HG03521 (cell line): ENCODE data around the gene CCDC24.

Source experiments
- ATAC-seq: cut with Tn5 transposase; IDR thresholded peaks from one replicate; pipeline ENCODE4 v1.9.1; 2021; ENCODE audit warnings: mild to moderate bottlenecking, moderate library complexity; ENCODE audit not compliant: unreplicated experiment

The CCDC24 gene

GRCh38 chr1:43995984-43996732, 4.8 kb downstream of the CCDC24 start:
- no peak for ATAC-seq

GRCh38 chr1:43996733-43997115, 5.3 kb downstream of the CCDC24 start:
- ATAC-seq, result no peak

GRCh38 chr1:43997295-43997999, 6.0 kb downstream of the CCDC24 start:
- ATAC-seq, result no peak

GRCh38 chr1:43998000-43998378, 6.6 kb downstream of the CCDC24 start:
- no peak for ATAC-seq

GRCh38 chr1:43999455-43999854, 8.1 kb downstream of the CCDC24 start:
- no peak for ATAC-seq

- no peak for ATAC-seq
Measured at GRCh38 chr1:44000122-44000665, 8.8 kb downstream of the CCDC24 start.

- no peak for ATAC-seq
Measured at GRCh38 chr1:44002165-44002564, 10.8 kb downstream of the CCDC24 start.

- ATAC-seq, result no peak
Measured at GRCh38 chr1:44002606-44003157, 11.3 kb downstream of the CCDC24 start.

- no peak for ATAC-seq
Measured at GRCh38 chr1:44008259-44008658, 16.9 kb downstream of the CCDC24 start.

- no peak for ATAC-seq
Measured at GRCh38 chr1:44010935-44011471, 19.6 kb downstream of the CCDC24 start.

GRCh38 chr1:44012404-44012803, 21.0 kb downstream of the CCDC24 start:
- no peak for ATAC-seq

GRCh38 chr1:44012941-44013609, 21.7 kb downstream of the CCDC24 start:
- no peak for ATAC-seq

- ATAC-seq, result no peak
Measured at GRCh38 chr1:44013949-44014348, 22.6 kb downstream of the CCDC24 start.

- no peak for ATAC-seq
Measured at GRCh38 chr1:44014365-44015104, 23.1 kb downstream of the CCDC24 start.

GRCh38 chr1:44015206-44015605, 23.8 kb downstream of the CCDC24 start:
- no peak for ATAC-seq

- no peak for ATAC-seq
Measured at GRCh38 chr1:44016041-44016889, 24.9 kb downstream of the CCDC24 start.

GRCh38 chr1:44016890-44017400, 25.5 kb downstream of the CCDC24 start:
- no peak for ATAC-seq

- ATAC-seq, result no peak
Measured at GRCh38 chr1:44019466-44019948, 28.1 kb downstream of the CCDC24 start.

- no peak for ATAC-seq
Measured at GRCh38 chr1:44020464-44020863, 29.1 kb downstream of the CCDC24 start.
